Measurements from ENCODE around the gene CIAO3.

DNA sequence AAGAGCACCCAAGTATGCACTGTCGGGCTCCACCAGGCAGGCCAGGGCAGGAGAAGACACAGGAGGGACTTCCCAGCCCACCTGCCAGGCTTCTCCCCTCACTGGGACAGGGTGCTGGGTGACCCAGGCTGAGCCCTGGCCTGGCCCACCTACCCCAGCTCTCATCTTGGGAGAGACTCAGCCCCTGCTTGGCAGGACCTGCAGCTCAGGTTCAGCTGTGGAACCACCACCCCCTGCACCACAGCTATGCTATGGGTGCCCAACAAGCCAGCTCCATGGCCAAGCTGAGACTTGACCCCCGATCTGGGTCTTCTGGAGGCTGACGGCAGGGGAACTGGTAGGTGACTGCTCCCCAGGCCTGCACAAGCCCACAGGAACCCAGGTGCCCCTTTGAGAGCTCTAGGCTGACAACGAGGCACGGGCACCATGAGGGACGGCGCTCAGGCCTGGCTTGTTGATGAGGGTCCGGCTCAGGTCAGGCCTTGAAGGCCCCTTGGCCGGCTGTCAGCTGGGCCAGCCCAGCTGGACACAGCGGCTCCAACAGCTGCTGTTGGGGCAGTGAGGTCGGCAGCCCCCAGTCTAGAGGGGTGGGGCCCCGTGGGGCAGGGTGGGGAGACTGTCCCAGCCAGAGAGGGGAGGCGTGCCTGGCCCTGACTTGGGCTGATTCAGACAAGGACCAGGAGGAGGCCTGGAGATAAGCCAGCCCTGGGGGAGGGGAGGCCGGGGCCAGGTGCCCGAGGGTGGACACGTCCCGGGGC, 42.8 kb upstream of the CIAO3 start:
- TF ChIP-seq ZNF274 (IDR thresholded peaks at IDR 0.05; ENCODE audit: low read depth, low read length) (no peak), POLR2A (IDR thresholded peaks at IDR 0.05; ENCODE audit: borderline replicate concordance, extremely low read depth, insufficient read depth, insufficient read length) (peak; percentile 34), EZH2 (IDR thresholded peaks at IDR 0.05) (no peak), CEBPB (IDR thresholded peaks at IDR 0.05; ENCODE audit: low read depth) (no peak), ELF1 (IDR thresholded peaks at IDR 0.05; ENCODE audit: borderline replicate concordance, low read depth) (no peak), TCF7L2 (IDR thresholded peaks at IDR 0.05; ENCODE audit: borderline replicate concordance, extremely low read depth, insufficient read depth, insufficient read length) (no peak), YY1 (IDR thresholded peaks at IDR 0.05; ENCODE audit: extremely low read depth, insufficient replicate concordance, low read depth, low read length) (no peak), ZFX (IDR thresholded peaks at IDR 0.05) (no peak), SP1 (IDR thresholded peaks at IDR 0.05; ENCODE audit: low read depth) (no peak), POLR2AphosphoS5 (IDR thresholded peaks at IDR 0.05; ENCODE audit: low read depth, low read length) (no peak), EGR1 (IDR thresholded peaks at IDR 0.05; ENCODE audit: low read depth) (no peak), RAD21 (IDR thresholded peaks at IDR 0.05; ENCODE audit: low read depth) (no peak)
- TF ChIP-seq, protein P1, sequence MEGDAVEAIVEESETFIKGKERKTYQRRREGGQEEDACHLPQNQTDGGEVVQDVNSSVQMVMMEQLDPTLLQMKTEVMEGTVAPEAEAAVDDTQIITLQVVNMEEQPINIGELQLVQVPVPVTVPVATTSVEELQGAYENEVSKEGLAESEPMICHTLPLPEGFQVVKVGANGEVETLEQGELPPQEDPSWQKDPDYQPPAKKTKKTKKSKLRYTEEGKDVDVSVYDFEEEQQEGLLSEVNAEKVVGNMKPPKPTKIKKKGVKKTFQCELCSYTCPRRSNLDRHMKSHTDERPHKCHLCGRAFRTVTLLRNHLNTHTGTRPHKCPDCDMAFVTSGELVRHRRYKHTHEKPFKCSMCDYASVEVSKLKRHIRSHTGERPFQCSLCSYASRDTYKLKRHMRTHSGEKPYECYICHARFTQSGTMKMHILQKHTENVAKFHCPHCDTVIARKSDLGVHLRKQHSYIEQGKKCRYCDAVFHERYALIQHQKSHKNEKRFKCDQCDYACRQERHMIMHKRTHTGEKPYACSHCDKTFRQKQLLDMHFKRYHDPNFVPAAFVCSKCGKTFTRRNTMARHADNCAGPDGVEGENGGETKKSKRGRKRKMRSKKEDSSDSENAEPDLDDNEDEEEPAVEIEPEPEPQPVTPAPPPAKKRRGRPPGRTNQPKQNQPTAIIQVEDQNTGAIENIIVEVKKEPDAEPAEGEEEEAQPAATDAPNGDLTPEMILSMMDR (IDR thresholded peaks at IDR 0.05 in 2 of 3, conservative IDR thresholded peaks at IDR 0.05 in 1 of 3; ENCODE audit: borderline replicate concordance in 1 of 3, insufficient read depth in 1 of 3, low read depth in 2 of 3, low read length in 2 of 3), result no peak
